ENCODE results near the gene ZCCHC14. TPM values are rescaled to one million over a fixed set of nuclear protein-coding genes. Genes with fewer than 3 reads are reported as not detected.

The ZCCHC14 gene
- total and polyA plus RNA-seq, 2 of the 13 experiments (the other 11 are each of a cell fraction or from before 2014, with no cell fraction given): 12.4 to 12.5 TPM

DNA sequence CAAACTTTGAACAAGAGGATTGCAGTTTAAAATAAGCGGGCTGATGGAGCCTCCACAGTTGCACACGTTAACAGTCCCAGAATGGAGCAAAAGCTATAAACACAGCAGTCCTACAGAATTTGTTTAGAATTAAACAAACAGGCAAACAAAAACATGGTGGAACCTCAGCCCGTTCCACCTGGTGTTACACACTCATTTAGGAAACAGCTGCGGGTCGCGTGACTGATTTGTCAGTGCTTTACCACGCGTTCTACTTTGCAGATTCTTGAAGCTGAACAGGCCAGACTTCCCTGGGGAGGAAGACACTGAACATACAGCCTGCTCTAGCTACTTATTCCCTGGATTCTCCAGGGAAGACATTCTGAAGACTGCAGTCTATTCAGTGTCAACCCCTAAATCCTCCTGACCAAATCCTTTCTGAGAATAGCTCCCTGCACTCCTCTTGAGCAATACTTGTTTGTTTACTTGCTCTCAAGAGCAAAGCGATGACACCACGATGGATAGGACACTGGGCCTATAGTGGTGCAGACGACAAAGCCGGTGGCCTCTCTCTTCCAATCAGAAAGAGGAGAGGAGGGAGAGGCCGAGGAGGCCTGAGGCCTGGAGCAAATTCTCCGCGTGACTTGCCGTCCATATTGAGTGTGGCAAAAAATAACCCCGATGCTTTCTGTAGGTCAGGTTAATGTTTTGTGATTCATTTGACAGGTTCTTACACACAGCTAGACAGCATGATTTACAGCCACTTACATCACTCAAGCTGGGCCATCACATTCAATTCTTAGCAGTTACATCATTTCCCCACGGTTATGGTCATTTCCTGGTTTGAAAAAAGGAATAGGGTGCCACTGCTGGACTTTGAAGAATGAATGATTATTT, 104.6 kb downstream of the ZCCHC14 start:
- H2AFZ ChIP-seq (ENCODE audit: low read length): no peak overlapping the region
- peak overlapping the region; percentile 17 to 56 (median 35); a peak in 5 of 6 replicates for H3K4me3 ChIP-seq (replicated peaks in 1 of 3; ENCODE audit: insufficient read depth in 1 of 3, low read depth in 2 of 3, low read length in 3 of 3)
- no peaks in the 10 kb centered on the region for H3K9me3 ChIP-seq (ENCODE audit: low read length)
- ChIA-PET POLR2A (interaction anchor here (0.7 to 4.2 kb wide), 24 partner anchors 8 to 1121 kb away, joined by 3 to 62 read pairs (median 4); partner anchors contain the start of gene C16orf95), CTCF (ENCODE audit: low intra/inter-chr PET ratio, low total read pairs) (no interaction called here)
- no peaks in the 10 kb centered on the region for H3K36me3 ChIP-seq (replicated peaks in 1 of 2; ENCODE audit: control insufficient read depth in 1 of 2, insufficient read depth in 2 of 2, low read length in 2 of 2)
- H3K4me1 ChIP-seq (ENCODE audit: insufficient read depth, low read length): peaks cover 60% of the 10 kb centered on the region
- FAIRE-seq: peak; percentile 97
- peak overlapping the region; percentile 86 for H3K4me2 ChIP-seq (ENCODE audit: low read depth, low read length)
- peaks cover 5% of the 10 kb centered on the region; the same call in 1 of the 2 replicates for H4K20me1 ChIP-seq (ENCODE audit: insufficient read depth, low read length)
- H3K27ac ChIP-seq (ENCODE audit: extremely low read length, insufficient read depth, low read length): peak overlapping the region; percentile 83
- H3K27me3 ChIP-seq (ENCODE audit: control insufficient read depth in 1 of 2, insufficient read depth in 2 of 2, low read length in 2 of 2): no peaks in the 10 kb centered on the region; a peak in 1 of 5 replicates
- BruUV-seq (replicated peaks): TSS peak; percentile 53
- in situ Hi-C loops (cut with HindIII; ENCODE audit: extremely low pct_ligation_motif_present, low pct_unique_long_range_greater_than_20kb): loop anchor here (25.0 kb wide), 1 partner anchor 474 kb away; the partner anchor contains the start of gene SLC7A5
- H3K9ac ChIP-seq (ENCODE audit: insufficient read depth, low read depth, low read length): peak overlapping the region; percentile 67
- peak; percentile 100 for DNase-seq (ENCODE audit: low spot score)
- peak; percentile 76 for ATAC-seq
- intact Hi-C loops (cut with micrococcal nuclease; ENCODE audit: unreplicated experiment): loop anchor here (10.0 kb wide), 2 partner anchors 97 to 467 kb away; no protein-coding TSS in a partner anchor
- 7% methylated on average over 18 of the region's 18 CpGs for WGBS (ENCODE audit: low lambda C conversion rate)
- H3K79me2 ChIP-seq (ENCODE audit: insufficient read depth, low read length): peaks cover 17% of the 10 kb centered on the region
- TF ChIP-seq KAT7 (CRISPR knock-in tag; IDR thresholded peaks at IDR 0.05; ENCODE audit: borderline replicate concordance): peak; percentile 7; the same call in 1 of the 2 replicates
- TF ChIP-seq, protein P1, sequence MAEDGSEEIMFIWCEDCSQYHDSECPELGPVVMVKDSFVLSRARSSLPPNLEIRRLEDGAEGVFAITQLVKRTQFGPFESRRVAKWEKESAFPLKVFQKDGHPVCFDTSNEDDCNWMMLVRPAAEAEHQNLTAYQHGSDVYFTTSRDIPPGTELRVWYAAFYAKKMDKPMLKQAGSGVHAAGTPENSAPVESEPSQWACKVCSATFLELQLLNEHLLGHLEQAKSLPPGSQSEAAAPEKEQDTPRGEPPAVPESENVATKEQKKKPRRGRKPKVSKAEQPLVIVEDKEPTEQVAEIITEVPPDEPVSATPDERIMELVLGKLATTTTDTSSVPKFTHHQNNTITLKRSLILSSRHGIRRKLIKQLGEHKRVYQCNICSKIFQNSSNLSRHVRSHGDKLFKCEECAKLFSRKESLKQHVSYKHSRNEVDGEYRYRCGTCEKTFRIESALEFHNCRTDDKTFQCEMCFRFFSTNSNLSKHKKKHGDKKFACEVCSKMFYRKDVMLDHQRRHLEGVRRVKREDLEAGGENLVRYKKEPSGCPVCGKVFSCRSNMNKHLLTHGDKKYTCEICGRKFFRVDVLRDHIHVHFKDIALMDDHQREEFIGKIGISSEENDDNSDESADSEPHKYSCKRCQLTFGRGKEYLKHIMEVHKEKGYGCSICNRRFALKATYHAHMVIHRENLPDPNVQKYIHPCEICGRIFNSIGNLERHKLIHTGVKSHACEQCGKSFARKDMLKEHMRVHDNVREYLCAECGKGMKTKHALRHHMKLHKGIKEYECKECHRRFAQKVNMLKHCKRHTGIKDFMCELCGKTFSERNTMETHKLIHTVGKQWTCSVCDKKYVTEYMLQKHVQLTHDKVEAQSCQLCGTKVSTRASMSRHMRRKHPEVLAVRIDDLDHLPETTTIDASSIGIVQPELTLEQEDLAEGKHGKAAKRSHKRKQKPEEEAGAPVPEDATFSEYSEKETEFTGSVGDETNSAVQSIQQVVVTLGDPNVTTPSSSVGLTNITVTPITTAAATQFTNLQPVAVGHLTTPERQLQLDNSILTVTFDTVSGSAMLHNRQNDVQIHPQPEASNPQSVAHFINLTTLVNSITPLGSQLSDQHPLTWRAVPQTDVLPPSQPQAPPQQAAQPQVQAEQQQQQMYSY (CRISPR knock-in tag; IDR thresholded peaks at IDR 0.05): no peak
- peak; percentile 52 for TF ChIP-seq TEAD3 (CRISPR knock-in tag; optimal IDR thresholded peaks at IDR 0.05; ENCODE audit: borderline replicate concordance)
- no peak for TF ChIP-seq MTF1 (CRISPR knock-in tag; IDR thresholded peaks at IDR 0.05)
- peak; percentile 100 for TF ChIP-seq MEIS2 (CRISPR knock-in tag; IDR thresholded peaks at IDR 0.05)
- peak; percentile 70; the same call in 1 of the 2 replicates for TF ChIP-seq RFXAP (CRISPR knock-in tag; IDR thresholded peaks at IDR 0.05; ENCODE audit: borderline replicate concordance)
- no peak for TF ChIP-seq ZFP41 (CRISPR knock-in tag; IDR thresholded peaks at IDR 0.05; ENCODE audit: borderline replicate concordance)
- 0 out of 2 replicates have a peak, but pooled peaks have one; percentile 50 for TF ChIP-seq ZNF598 (CRISPR knock-in tag; IDR thresholded peaks at IDR 0.05; ENCODE audit: borderline replicate concordance)
- 0 out of 2 replicates have a peak, but pooled peaks have one; percentile 65 for TF ChIP-seq RAD51 (IDR thresholded peaks at IDR 0.05; ENCODE audit: borderline replicate concordance)
- TF ChIP-seq, protein P2, sequence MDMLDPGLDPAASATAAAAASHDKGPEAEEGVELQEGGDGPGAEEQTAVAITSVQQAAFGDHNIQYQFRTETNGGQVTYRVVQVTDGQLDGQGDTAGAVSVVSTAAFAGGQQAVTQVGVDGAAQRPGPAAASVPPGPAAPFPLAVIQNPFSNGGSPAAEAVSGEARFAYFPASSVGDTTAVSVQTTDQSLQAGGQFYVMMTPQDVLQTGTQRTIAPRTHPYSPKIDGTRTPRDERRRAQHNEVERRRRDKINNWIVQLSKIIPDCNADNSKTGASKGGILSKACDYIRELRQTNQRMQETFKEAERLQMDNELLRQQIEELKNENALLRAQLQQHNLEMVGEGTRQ (IDR thresholded peaks at IDR 0.05; ENCODE audit: low read depth, low read length): peak; percentile 83
- TF ChIP-seq, protein P2 (CRISPR knock-in tag; IDR thresholded peaks at IDR 0.05; ENCODE audit: borderline replicate concordance): peak; percentile 88; the same call in 1 of the 2 replicates
- TF ChIP-seq, protein P3, sequence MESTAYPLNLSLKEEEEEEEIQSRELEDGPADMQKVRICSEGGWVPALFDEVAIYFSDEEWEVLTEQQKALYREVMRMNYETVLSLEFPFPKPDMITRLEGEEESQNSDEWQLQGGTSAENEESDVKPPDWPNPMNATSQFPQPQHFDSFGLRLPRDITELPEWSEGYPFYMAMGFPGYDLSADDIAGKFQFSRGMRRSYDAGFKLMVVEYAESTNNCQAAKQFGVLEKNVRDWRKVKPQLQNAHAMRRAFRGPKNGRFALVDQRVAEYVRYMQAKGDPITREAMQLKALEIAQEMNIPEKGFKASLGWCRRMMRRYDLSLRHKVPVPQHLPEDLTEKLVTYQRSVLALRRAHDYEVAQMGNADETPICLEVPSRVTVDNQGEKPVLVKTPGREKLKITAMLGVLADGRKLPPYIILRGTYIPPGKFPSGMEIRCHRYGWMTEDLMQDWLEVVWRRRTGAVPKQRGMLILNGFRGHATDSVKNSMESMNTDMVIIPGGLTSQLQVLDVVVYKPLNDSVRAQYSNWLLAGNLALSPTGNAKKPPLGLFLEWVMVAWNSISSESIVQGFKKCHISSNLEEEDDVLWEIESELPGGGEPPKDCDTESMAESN (CRISPR knock-in tag; conservative IDR thresholded peaks at IDR 0.05): peak; percentile 80
- TF ChIP-seq, protein P4, sequence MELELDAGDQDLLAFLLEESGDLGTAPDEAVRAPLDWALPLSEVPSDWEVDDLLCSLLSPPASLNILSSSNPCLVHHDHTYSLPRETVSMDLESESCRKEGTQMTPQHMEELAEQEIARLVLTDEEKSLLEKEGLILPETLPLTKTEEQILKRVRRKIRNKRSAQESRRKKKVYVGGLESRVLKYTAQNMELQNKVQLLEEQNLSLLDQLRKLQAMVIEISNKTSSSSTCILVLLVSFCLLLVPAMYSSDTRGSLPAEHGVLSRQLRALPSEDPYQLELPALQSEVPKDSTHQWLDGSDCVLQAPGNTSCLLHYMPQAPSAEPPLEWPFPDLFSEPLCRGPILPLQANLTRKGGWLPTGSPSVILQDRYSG (CRISPR knock-in tag; IDR thresholded peaks at IDR 0.05): no peak
- TF ChIP-seq ISL2 (CRISPR knock-in tag; IDR thresholded peaks at IDR 0.05): peak; percentile 83; the same call in 1 of the 2 replicates

Data from HepG2 (cell line).